Breast epithelium (tissue), 3 donors: ENCODE data around the gene HEXIM2.

Source experiments
- CTCF ChIP-seq, 3 donors: fragments of 450-650 bp; IDR thresholded peaks; one replicate each; pipeline ENCODE4 v1.5.1; 2016 to 2017; ENCODE audit warnings: antibody characterized with exemption in 3 of 3, mild to moderate bottlenecking in 3 of 3, moderate library complexity in 3 of 3
- POLR2AphosphoS5 ChIP-seq, 3 donors: sonication (generic); formaldehyde crosslinking; IDR thresholded peaks; one replicate each; pipeline ENCODE4 v1.6.1; 2017; ENCODE audit warnings: antibody characterized with exemption in 3 of 3

DNA sequence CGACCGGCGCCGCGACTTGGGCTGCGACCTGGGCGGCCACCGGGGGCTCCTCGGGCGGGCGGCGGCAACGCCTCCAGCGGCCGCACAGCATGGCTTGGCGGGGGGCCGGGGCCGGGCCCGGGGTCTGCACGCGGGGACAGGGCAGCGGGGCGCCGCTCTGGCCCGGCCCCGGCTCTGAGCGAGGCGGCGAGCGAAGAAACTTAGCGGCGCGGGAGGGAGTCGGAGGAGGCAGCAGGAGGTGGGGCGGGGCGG is 29.4 kb upstream of the HEXIM2 start, which contains the start of gene PLCD3:
- TF ChIP-seq CTCF (IDR thresholded peaks at IDR 0.05) (no peak), POLR2AphosphoS5 (IDR thresholded peaks at IDR 0.05) (no peak)
